NCI-H2196 treated with DMSO at 0.1 percent for 48 hours (cell line): Measurements from ENCODE around the gene MGAT1.
A peak's percentile ranks its signal among the peaks of the same experiment; 100 is the strongest.

ENCODE experiments used
- DNase-seq: peaks from one replicate; lab custom pipeline; 2025; ENCODE audit not compliant: unreplicated experiment; lab: John Stamatoyannopoulos, UW

Gene MGAT1

GRCh38 chr5:180824630-180825476 lies 22.2 kb upstream of the MGAT1 start:
- DNase-seq, result no peak

- no peak for DNase-seq
These were observed 21.5 kb upstream of the MGAT1 start for GRCh38 chr5:180823940-180824629.

GRCh38 chr5:180823346-180823745 lies 20.7 kb upstream of the MGAT1 start:
- DNase-seq, result no peak

- no peak for DNase-seq
These were observed 18.9 kb upstream of the MGAT1 start for GRCh38 chr5:180821538-180821937.

GRCh38 chr5:180820788-180821321 lies 18.2 kb upstream of the MGAT1 start:
- DNase-seq, result no peak

- no peak for DNase-seq
These were observed 16.2 kb upstream of the MGAT1 start for GRCh38 chr5:180818677-180819341.

- DNase-seq, result no peak
These were observed 15.5 kb upstream of the MGAT1 start for GRCh38 chr5:180817893-180818674.

- no peak for DNase-seq
These were observed 14.3 kb upstream of the MGAT1 start for GRCh38 chr5:180816608-180817534.

GRCh38 chr5:180815293-180815917 lies 12.8 kb upstream of the MGAT1 start:
- no peak for DNase-seq

- DNase-seq, result no peak
These were observed 10.8 kb upstream of the MGAT1 start for GRCh38 chr5:180813420-180813819.

- no peak for DNase-seq
These were observed 9.1 kb upstream of the MGAT1 start for GRCh38 chr5:180811623-180812124.

- DNase-seq, result no peak
These were observed 8.5 kb upstream of the MGAT1 start for GRCh38 chr5:180810959-180811622.

- DNase-seq, result peak; percentile 94
These were observed 7.8 kb upstream of the MGAT1 start for GRCh38 chr5:180810210-180810958.

GRCh38 chr5:180809403-180810209 lies 7.0 kb upstream of the MGAT1 start:
- DNase-seq, result peak; percentile 76

GRCh38 chr5:180808461-180809000 lies 5.9 kb upstream of the MGAT1 start:
- DNase-seq, result no peak

- no peak for DNase-seq
These were observed 5.2 kb upstream of the MGAT1 start for GRCh38 chr5:180807654-180808414.
